Measurements from ENCODE around the gene ANXA6.

The ANXA6 gene

GRCh38 chr5:151060742-151061141 is 96.8 kb downstream of the ANXA6 start:
- H3K4me3 Mint-ChIP-seq = no peak overlapping the region

GRCh38 chr5:151058891-151059489 is 98.6 kb downstream of the ANXA6 start:
- Mint-ChIP-seq H3K4me1 (no peaks in the 10 kb centered on the region), H3K9me3 (no peaks in the 10 kb centered on the region), H3K27ac (no peak overlapping the region), H3K4me3 (no peak overlapping the region), H3K27me3 (ENCODE audit: low read depth, poor library complexity) (peaks cover 3% of the 10 kb centered on the region), H3K36me3 (ENCODE audit: low read depth) (peaks cover 39% of the 10 kb centered on the region)
- DNase-seq = no peak
- no peak for TF ChIP-seq CTCF (IDR thresholded peaks at IDR 0.05)

More at GRCh38 chr5:151060742-151061141, 96.8 kb downstream of the ANXA6 start:
- no peak for DNase-seq
- Mint-ChIP-seq H3K27ac (no peak overlapping the region), H3K9me3 (no peaks in the 10 kb centered on the region), H3K4me1 (peaks cover 2% of the 10 kb centered on the region), H3K27me3 (ENCODE audit: low read depth, poor library complexity) (peaks cover 3% of the 10 kb centered on the region), H3K36me3 (ENCODE audit: low read depth) (peaks cover 34% of the 10 kb centered on the region)
- TF ChIP-seq CTCF (IDR thresholded peaks at IDR 0.05) = no peak

GRCh38 chr5:151058301-151058700 is 99.3 kb downstream of the ANXA6 start:
- Mint-ChIP-seq H3K27me3 (ENCODE audit: low read depth, poor library complexity) (peaks cover 3% of the 10 kb centered on the region), H3K36me3 (ENCODE audit: low read depth) (peaks cover 37% of the 10 kb centered on the region), H3K9me3 (no peaks in the 10 kb centered on the region), H3K4me3 (no peak overlapping the region), H3K4me1 (no peaks in the 10 kb centered on the region), H3K27ac (no peak overlapping the region)
- no peak for DNase-seq
- no peak for TF ChIP-seq CTCF (IDR thresholded peaks at IDR 0.05)

- H3K4me3 Mint-ChIP-seq = no peak overlapping the region
- no peak for DNase-seq
- H3K4me1 Mint-ChIP-seq = peaks cover 3% of the 10 kb centered on the region
- no peaks in the 10 kb centered on the region for H3K9me3 Mint-ChIP-seq
- TF ChIP-seq CTCF (IDR thresholded peaks at IDR 0.05) = no peak
- H3K27me3 Mint-ChIP-seq (ENCODE audit: low read depth, poor library complexity) = peaks cover 3% of the 10 kb centered on the region
- H3K36me3 Mint-ChIP-seq (ENCODE audit: low read depth) = peaks cover 29% of the 10 kb centered on the region
- no peak overlapping the region for H3K27ac Mint-ChIP-seq
These were observed 100.9 kb downstream of the ANXA6 start for GRCh38 chr5:151056379-151057325.

- peaks cover 3% of the 10 kb centered on the region for H3K27me3 Mint-ChIP-seq (ENCODE audit: low read depth, poor library complexity)
- no peak for TF ChIP-seq CTCF (IDR thresholded peaks at IDR 0.05)
- H3K36me3 Mint-ChIP-seq (ENCODE audit: low read depth) = peaks cover 29% of the 10 kb centered on the region
- no peak overlapping the region for H3K4me3 Mint-ChIP-seq
- no peak for DNase-seq
- no peaks in the 10 kb centered on the region for H3K9me3 Mint-ChIP-seq
- H3K4me1 Mint-ChIP-seq = peaks cover 5% of the 10 kb centered on the region
- H3K27ac Mint-ChIP-seq = no peak overlapping the region
These were observed 102.2 kb downstream of the ANXA6 start for GRCh38 chr5:151055336-151055735.
